Embryonic facial prominence (tissue), 1 donor: ENCODE data around the gene TLCD3B.

ENCODE experiments used
- DNase-seq: peaks from one replicate; pipeline ENCODE4 v3.0.0-alpha.2; 2016; ENCODE audit errors: extremely low spot score

Gene TLCD3B

GRCh38 chr16:29989111-29989858 is 41.8 kb downstream of the TLCD3B start:
- no peak for DNase-seq

- DNase-seq: no peak
Observed at GRCh38 chr16:29988346-29989075, 42.6 kb downstream of the TLCD3B start.

DNA sequence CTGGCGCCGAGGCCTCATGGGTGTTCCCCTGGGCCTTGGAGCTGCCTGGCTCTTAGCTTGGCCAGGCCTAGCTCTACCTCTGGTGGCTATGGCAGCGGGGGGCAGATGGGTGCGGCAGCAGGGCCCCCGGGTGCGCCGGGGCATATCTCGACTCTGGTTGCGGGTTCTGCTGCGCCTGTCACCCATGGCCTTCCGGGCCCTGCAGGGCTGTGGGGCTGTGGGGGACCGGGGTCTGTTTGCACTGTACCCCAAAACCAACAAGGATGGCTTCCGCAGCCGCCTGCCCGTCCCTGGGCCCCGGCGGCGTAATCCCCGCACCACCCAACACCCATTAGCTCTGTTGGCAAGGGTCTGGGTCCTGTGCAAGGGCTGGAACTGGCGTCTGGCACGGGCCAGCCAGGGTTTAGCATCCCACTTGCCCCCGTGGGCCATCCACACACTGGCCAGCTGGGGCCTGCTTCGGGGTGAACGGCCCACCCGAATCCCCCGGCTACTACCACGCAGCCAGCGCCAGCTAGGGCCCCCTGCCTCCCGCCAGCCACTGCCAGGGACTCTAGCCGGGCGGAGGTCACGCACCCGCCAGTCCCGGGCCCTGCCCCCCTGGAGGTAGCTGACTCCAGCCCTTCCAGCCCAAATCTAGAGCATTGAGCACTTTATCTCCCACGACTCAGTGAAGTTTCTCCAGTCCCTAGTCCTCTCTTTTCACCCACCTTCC is 43.5 kb downstream of the TLCD3B start:
- no peak for DNase-seq

DNA sequence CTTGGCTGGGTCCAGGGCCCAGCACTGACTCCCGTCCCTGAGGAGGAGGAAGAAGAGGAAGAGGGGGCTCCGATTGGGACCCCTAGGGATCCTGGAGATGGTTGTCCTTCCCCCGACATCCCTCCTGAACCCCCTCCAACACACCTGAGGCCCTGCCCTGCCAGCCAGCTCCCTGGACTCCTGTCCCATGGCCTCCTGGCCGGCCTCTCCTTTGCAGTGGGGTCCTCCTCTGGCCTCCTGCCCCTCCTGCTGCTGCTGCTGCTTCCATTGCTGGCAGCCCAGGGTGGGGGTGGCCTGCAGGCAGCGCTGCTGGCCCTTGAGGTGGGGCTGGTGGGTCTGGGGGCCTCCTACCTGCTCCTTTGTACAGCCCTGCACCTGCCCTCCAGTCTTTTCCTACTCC is 44.1 kb downstream of the TLCD3B start:
- DNase-seq: no peak

GRCh38 chr16:29986231-29986630 is 44.8 kb downstream of the TLCD3B start:
- no peak for DNase-seq

GRCh38 chr16:29985271-29985811 is 45.7 kb downstream of the TLCD3B start:
- DNase-seq: no peak

DNA sequence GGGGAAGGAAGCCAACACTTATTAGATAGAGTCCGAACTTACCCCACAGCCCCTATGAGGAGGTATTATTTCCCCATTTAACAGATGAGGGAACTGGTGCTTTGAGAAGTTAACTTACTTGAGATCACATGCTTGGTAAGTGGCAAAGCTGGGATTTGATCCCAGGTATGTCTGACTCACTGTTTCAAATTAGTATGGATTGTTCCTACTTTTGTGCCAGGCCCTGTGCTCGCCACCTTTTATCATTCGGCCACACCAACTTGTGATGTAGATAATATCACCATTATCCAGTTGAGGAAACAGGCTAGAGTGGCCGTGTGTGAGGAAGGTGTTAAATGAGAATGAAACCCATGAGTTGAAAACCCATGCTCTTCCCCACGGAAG is 46.3 kb downstream of the TLCD3B start:
- no peak for DNase-seq

DNA sequence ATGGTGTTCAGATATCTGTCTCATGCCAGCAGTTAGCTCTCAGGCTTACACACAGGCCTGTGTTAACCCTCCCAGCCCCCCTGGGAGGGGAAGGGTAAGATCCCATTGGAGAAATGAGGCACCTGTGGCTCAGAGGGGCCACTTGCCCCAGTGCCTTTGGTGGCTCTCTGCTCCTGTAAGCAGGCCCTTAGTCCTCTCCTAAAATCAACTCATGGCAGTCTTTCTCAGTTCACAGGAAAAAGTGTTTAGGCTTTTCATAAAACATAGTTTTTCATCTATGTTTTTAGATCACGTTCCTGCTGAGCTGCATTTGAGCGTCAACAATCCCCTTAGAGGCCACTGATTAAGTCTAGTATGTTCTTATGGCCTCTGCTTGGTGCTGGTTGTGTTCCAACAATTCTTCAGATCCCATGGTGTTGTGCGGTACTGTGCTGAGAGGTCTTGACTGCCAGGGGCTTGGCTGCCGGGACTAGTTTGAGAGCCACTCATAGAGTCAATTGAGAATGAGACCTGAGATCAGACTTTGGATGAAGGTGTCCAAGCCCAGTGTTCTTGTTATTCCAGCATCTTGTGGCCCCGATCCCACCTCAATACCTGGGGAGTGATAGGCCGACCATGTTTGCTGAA is 46.8 kb downstream of the TLCD3B start:
- DNase-seq: no peak

DNA sequence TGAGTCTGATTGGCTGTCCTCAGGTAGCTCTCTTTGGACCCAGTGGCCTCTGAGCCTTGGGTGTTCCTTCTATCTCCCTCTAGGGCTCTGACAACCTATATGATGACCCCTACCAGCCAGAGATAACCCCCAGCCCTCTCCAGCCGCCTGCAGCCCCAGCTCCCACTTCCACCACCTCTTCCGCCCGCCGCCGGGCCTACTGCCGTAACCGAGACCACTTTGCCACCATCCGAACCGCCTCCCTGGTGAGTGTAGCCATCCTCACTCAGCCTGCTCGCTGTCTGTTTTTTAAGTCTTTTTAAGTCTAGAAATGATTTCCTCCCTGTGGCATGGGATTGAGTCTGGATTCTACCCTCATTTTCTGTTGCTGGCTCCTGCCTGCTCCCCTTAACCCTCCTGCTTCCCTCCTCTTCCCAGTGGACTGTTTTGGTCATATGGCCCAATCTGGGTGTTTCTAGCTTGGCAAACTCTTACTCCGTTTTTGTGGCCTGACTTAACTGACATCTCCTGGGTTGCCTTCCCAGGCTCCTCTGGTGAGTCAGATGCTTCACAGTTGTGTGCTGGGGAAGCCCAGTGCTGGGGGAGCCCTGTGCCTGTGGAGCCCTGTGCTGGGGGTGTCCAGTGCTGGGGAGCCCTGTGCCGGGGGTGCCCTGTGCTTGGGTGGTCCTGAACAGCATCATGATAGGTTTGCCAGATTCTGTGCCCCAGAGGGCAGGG is 47.5 kb downstream of the TLCD3B start:
- no peak for DNase-seq

- DNase-seq: no peak
Observed at GRCh38 chr16:29982560-29983419, 48.3 kb downstream of the TLCD3B start.

- DNase-seq: no peak
Observed at GRCh38 chr16:29978564-29979270, 52.4 kb downstream of the TLCD3B start.

DNA sequence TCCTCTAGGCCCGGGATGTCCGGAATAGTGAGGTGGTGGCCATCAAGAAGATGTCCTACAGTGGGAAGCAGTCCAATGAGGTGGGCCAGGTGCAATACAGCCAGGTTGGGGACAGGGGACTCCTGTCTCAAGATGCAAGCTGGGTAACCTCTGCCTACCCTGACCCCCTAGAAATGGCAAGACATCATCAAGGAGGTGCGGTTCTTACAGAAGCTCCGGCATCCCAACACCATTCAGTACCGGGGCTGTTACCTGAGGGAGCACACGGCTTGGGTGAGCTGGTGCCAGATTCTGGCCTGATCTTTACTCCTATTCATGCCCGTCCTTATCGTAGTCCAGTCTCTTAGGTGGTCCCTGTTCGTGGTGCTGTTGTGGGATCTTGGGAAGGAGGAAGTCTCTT is 53.0 kb downstream of the TLCD3B start:
- DNase-seq: no peak

DNA sequence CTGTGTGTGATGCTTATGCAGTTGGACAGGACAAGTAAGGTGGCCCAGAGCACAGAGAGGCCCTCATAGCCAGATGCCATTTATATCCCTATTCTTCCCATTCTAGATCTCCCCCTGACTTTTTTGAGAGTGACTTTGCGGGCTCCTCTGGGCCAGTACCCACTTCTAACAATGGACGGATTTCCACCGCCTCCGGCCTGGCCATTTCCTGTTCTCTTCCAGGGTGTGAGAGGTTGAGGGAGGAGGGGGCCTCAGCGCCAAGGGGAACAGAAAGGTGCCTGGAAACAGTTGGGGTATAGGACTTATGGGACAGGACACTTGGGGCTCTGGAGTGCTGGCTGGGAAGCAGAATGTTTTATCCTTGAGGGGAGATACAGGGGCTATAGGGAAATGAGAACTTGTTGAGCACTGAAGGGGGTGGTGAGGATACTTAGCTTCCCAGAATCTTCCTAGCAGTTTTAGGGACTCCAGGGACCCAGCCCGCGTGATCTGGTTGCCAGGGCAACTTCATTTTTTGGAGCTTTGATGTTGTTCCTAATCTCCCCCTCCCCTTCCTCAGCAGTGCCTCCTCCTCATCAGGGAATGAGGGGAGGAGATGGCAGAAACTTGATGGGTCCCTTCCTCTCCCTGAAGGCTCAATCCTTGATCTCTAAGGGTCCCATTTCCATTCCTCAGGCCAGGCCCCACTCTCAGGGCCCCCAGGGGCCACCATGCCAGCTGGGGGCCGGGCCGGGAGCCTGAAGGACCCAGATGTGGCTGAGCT is 53.8 kb downstream of the TLCD3B start:
- no peak for DNase-seq

- no peak for DNase-seq
Observed at GRCh38 chr16:29975811-29976511, 55.1 kb downstream of the TLCD3B start.

DNA sequence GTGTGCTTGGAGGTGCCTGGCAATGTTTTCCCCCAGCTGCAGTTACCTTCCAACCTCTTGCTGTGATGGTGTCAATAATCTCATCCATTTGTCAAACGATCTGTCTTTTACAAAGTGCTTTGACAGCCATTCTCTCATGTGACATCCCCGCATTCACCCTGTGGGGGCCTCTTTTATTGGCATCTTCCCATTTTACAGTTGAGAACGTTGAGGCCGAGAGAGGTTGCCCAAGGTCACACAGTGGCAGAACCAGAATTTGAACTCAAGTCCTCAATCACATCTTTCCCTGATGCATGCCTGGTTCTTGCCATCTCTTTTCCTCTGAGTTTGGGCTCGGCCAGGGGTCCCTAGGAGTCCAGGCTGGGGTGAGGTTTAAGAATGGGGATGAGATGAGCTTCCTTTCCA is 55.9 kb downstream of the TLCD3B start:
- no peak for DNase-seq
